Progenitor cell of endocrine pancreas (in vitro differentiated cells): Measurements from ENCODE around the gene USP40. TPM values are rescaled to one million over a fixed set of nuclear protein-coding genes. Genes with fewer than 3 reads are reported as not detected.

Source experiments
- DNase-seq: peaks from one replicate; pipeline ENCODE4 v3.0.0; 2021; ENCODE audit warnings: low spot score; ENCODE audit not compliant: unreplicated experiment
- H3K27ac Mint-ChIP-seq: 2 replicates; pipeline ENCODE4 v1.8.0; 2021; ENCODE audit warnings: mild to moderate bottlenecking, moderate library complexity, mixed read lengths
- H3K27me3 Mint-ChIP-seq: 2 replicates; pipeline ENCODE4 v1.8.0; 2021; ENCODE audit warnings: mixed read lengths
- H3K36me3 Mint-ChIP-seq: 2 replicates; pipeline ENCODE4 v1.8.0; 2022; ENCODE audit warnings: mixed read lengths; ENCODE audit not compliant: insufficient read depth
- H3K4me1 Mint-ChIP-seq: 2 replicates; pipeline ENCODE4 v1.8.0; 2021; ENCODE audit warnings: low read depth, mixed read lengths
- H3K4me3 Mint-ChIP-seq: 2 replicates; pipeline ENCODE4 v1.8.0; 2021; ENCODE audit warnings: low read depth, mild to moderate bottlenecking, moderate library complexity, mixed read lengths
- H3K9me3 Mint-ChIP-seq: 2 replicates; pipeline ENCODE4 v1.8.0; 2021; ENCODE audit warnings: low read depth, mixed read lengths
- CTCF ChIP-seq: fragments of 200-600 bp; sonication (generic); IDR thresholded peaks from one replicate; pipeline ENCODE4 v1.5.0; 2021; ENCODE audit warnings: antibody characterized with exemption, mild to moderate bottlenecking; ENCODE audit not compliant: unreplicated experiment
- total RNA-seq: library from RNA; stranded (reverse); gene quantifications from 2 replicates; pipeline ENCODE4 v1.2.1, GENCODE V29; 2021

USP40 gene
- total RNA-seq, 1 donor from 2014 or later, result 36.9 TPM

- Mint-ChIP-seq H3K4me1 (no peaks in the 10 kb centered on the region), H3K36me3 (peaks cover 4% of the 10 kb centered on the region), H3K27me3 (no peaks in the 10 kb centered on the region), H3K4me3 (no peak overlapping the region), H3K27ac (no peak overlapping the region), H3K9me3 (no peaks in the 10 kb centered on the region)
- no peak for DNase-seq
- TF ChIP-seq CTCF, result no peak
Observed at GRCh38 chr2:233434666-233435330, 131.8 kb downstream of the USP40 start.

GRCh38 chr2:233433794-233434193 is 132.8 kb downstream of the USP40 start:
- H3K36me3 Mint-ChIP-seq, result peaks cover 2% of the 10 kb centered on the region
- TF ChIP-seq CTCF, result no peak
- H3K4me3 Mint-ChIP-seq, result no peak overlapping the region
- H3K27me3 Mint-ChIP-seq, result no peaks in the 10 kb centered on the region
- DNase-seq, result no peak
- H3K27ac Mint-ChIP-seq, result no peak overlapping the region
- H3K4me1 Mint-ChIP-seq, result no peaks in the 10 kb centered on the region
- no peaks in the 10 kb centered on the region for H3K9me3 Mint-ChIP-seq

- H3K4me1 Mint-ChIP-seq, result no peaks in the 10 kb centered on the region
- no peak for DNase-seq
- H3K36me3 Mint-ChIP-seq, result peaks cover 2% of the 10 kb centered on the region
- no peak for TF ChIP-seq CTCF
- no peaks in the 10 kb centered on the region for H3K9me3 Mint-ChIP-seq
- no peak overlapping the region for H3K4me3 Mint-ChIP-seq
- no peak overlapping the region for H3K27ac Mint-ChIP-seq
- no peaks in the 10 kb centered on the region for H3K27me3 Mint-ChIP-seq
Observed at GRCh38 chr2:233433029-233433428, 133.6 kb downstream of the USP40 start.

- DNase-seq, result no peak
- no peaks in the 10 kb centered on the region for H3K4me1 Mint-ChIP-seq
- no peak overlapping the region for H3K4me3 Mint-ChIP-seq
- no peak for TF ChIP-seq CTCF
- H3K9me3 Mint-ChIP-seq, result no peaks in the 10 kb centered on the region
- peaks cover 5% of the 10 kb centered on the region for H3K36me3 Mint-ChIP-seq
- no peak overlapping the region for H3K27ac Mint-ChIP-seq
- no peaks in the 10 kb centered on the region for H3K27me3 Mint-ChIP-seq
Observed at GRCh38 chr2:233430651-233431050, 135.9 kb downstream of the USP40 start.

- Mint-ChIP-seq H3K27ac (no peak overlapping the region), H3K36me3 (peaks cover 5% of the 10 kb centered on the region), H3K4me1 (no peaks in the 10 kb centered on the region), H3K9me3 (no peaks in the 10 kb centered on the region), H3K4me3 (no peak overlapping the region), H3K27me3 (no peaks in the 10 kb centered on the region)
- no peak for TF ChIP-seq CTCF
- DNase-seq, result no peak
Observed at GRCh38 chr2:233430081-233430480, 136.5 kb downstream of the USP40 start.
